HepG2 (cell line): ENCODE data around the gene SLC13A5.

Source experiments
- ESRRA ChIP-seq: sonication (generic); formaldehyde crosslinking; IDR thresholded peaks from 2 replicates; pipeline ENCODE4 v1.5.1; 2020; ENCODE audit warnings: mild to moderate bottlenecking, low read depth, missing genetic modification reagents
- MAX ChIP-seq: IDR thresholded peaks from 2 replicates; pipeline ENCODE4 v1.6.1; 2012; ENCODE audit warnings: inconsistent platforms
- SNAPC2 ChIP-seq: sonication (generic); formaldehyde crosslinking; IDR thresholded peaks from 2 replicates; pipeline ENCODE4 v1.8.1; 2022; ENCODE audit warnings: mild to moderate bottlenecking, missing genetic modification reagents

GRCh38 chr17:6756425-6757031 is 43.4 kb upstream of the SLC13A5 start:
- TF ChIP-seq SNAPC2 (CRISPR knock-in tag) = no peak
- TF ChIP-seq MAX = no peak
- no peak for TF ChIP-seq ESRRA (CRISPR knock-in tag)
